IMR-90 (cell line): ENCODE data around the gene GGACT. TPM values are rescaled to one million over a fixed set of nuclear protein-coding genes. Genes with fewer than 3 reads are reported as not detected.

ENCODE experiments used
- ATAC-seq: fragments of 200-7000 bp; cut with Tn5 transposase; 2 replicates; pipeline ENCODE4 v1.9.1; 2020; ENCODE audit warnings: low read depth, mild to moderate bottlenecking, moderate library complexity
- BruUV-seq: library from RNA; stranded (reverse); fragments of 400-500 nt; replicated peaks from 2 replicates; lab custom pipeline; 2021; lab: Mats Ljungman, UMichigan
- CTCF ChIA-PET: fragments of 300-600 bp; formaldehyde crosslinking; extraction: SDS; loops from one replicate; lab custom pipeline; 2021; ENCODE audit warnings: antibody characterized with exemption; lab: Yijun Ruan, JAX
- POLR2A ChIA-PET: fragments of 300-600 bp; sonication (Branson Sonifier 250); formaldehyde crosslinking; loops from one replicate; lab custom pipeline; 2022; ENCODE audit warnings: antibody characterized with exemption; ENCODE audit not compliant: unreplicated experiment; lab: Charles Lee
- DNase-seq: peaks from one replicate; pipeline ENCODE4 v3.0.0; 2013
- H2AFZ ChIP-seq: replicated peaks from 2 replicates; pipeline ENCODE3; 2013; ENCODE audit warnings: low read length, mild to moderate bottlenecking; ENCODE audit not compliant: poor library complexity
- H2AK5ac ChIP-seq: 2 replicates; pipeline ENCODE4 v1.6.1; 2013; ENCODE audit warnings: low read depth, low read length, inconsistent platforms
- H2AK9ac ChIP-seq: replicated peaks from 2 replicates; pipeline ENCODE3; 2013; ENCODE audit warnings: mild to moderate bottlenecking, low read depth, low read length, moderate library complexity; ENCODE audit not compliant: poor library complexity
- H2BK120ac ChIP-seq: 2 replicates; pipeline ENCODE4 v1.6.1; 2013; ENCODE audit warnings: low read depth, low read length, inconsistent platforms
- H2BK15ac ChIP-seq: 3 replicates; pipeline ENCODE4 v1.6.1; 2013; ENCODE audit warnings: low read depth, low read length, inconsistent platforms
- H2BK20ac ChIP-seq: 2 replicates; pipeline ENCODE4 v1.6.1; 2013; ENCODE audit warnings: low read depth, mild to moderate bottlenecking, inconsistent platforms, low read length, moderate library complexity
- H2BK5ac ChIP-seq: 2 replicates; pipeline ENCODE4 v1.6.1; 2013; ENCODE audit warnings: mild to moderate bottlenecking, low read depth, low read length, inconsistent platforms; ENCODE audit not compliant: poor library complexity, severe bottlenecking
- H3K14ac ChIP-seq: replicated peaks from 2 replicates; pipeline ENCODE4 v1.6.1; 2013; ENCODE audit warnings: low read depth, low read length, inconsistent platforms
- H3K18ac ChIP-seq: 2 replicates; pipeline ENCODE4 v1.6.1; 2013; ENCODE audit warnings: low read depth, low read length, control low read depth
- H3K23ac ChIP-seq: 2 replicates; pipeline ENCODE4 v1.6.1; 2013; ENCODE audit warnings: low read depth, low read length, inconsistent platforms
- H3K27ac ChIP-seq: 2 replicates; pipeline ENCODE4 v1.5.1; 2013; ENCODE audit warnings: mild to moderate bottlenecking, control low read depth, low read length; ENCODE audit not compliant: insufficient read depth
- H3K27me3 ChIP-seq: 2 replicates; pipeline ENCODE4 v1.6.1; 2013; ENCODE audit warnings: low read length; ENCODE audit not compliant: control insufficient read depth, insufficient read depth
- H3K36me3 ChIP-seq: 2 replicates; pipeline ENCODE4 v1.6.1; 2013; ENCODE audit warnings: low read length, mixed read lengths; ENCODE audit not compliant: control insufficient read depth, insufficient read depth
- H3K4ac ChIP-seq: 2 replicates; pipeline ENCODE4 v1.6.1; 2013; ENCODE audit warnings: low read depth, low read length, inconsistent platforms
- H3K4me1 ChIP-seq: 2 replicates; pipeline ENCODE4 v1.6.1; 2013; ENCODE audit warnings: low read length, mixed read lengths; ENCODE audit not compliant: control insufficient read depth, insufficient read depth
- H3K4me2 ChIP-seq: 2 replicates; pipeline ENCODE4 v1.6.1; 2013; ENCODE audit warnings: low read depth, mild to moderate bottlenecking, control low read depth, low read length, moderate library complexity
- H3K4me3 ChIP-seq: 2 replicates; pipeline ENCODE4 v1.5.1; 2013; ENCODE audit warnings: low read depth, mild to moderate bottlenecking, control low read depth, low read length, moderate library complexity; ENCODE audit not compliant: insufficient read depth
- H3K56ac ChIP-seq: 2 replicates; pipeline ENCODE4 v1.6.1; 2013; ENCODE audit warnings: low read length, inconsistent platforms; ENCODE audit not compliant: insufficient read depth; ENCODE audit errors: extremely low read depth
- H3K79me1 ChIP-seq, 2 experiments: 2 replicates each; pipeline ENCODE4 v1.6.1; 2013; ENCODE audit warnings: low read length in 2 of 2, inconsistent platforms in 1 of 2, low read depth in 1 of 2
- H3K9ac ChIP-seq: 2 replicates; pipeline ENCODE4 v1.6.1; 2013; ENCODE audit warnings: low read depth, low read length, control low read depth
- H3K9me1 ChIP-seq: 2 replicates; pipeline ENCODE4 v1.6.1; 2013; ENCODE audit warnings: low read length, inconsistent platforms; ENCODE audit not compliant: insufficient read depth
- H3K9me3 ChIP-seq: 2 replicates; pipeline ENCODE4 v1.6.1; 2013; ENCODE audit warnings: low read length; ENCODE audit not compliant: control insufficient read depth, insufficient read depth
- H4K20me1 ChIP-seq: 2 replicates; pipeline ENCODE4 v1.6.1; 2013; ENCODE audit warnings: low read length, inconsistent platforms; ENCODE audit not compliant: insufficient read depth
- H4K5ac ChIP-seq: 2 replicates; pipeline ENCODE4 v1.6.1; 2013; ENCODE audit warnings: mild to moderate bottlenecking, low read depth, low read length, control low read depth
- H4K8ac ChIP-seq, 2 experiments: 2 replicates each; pipeline ENCODE4 v1.6.1; 2013; ENCODE audit warnings: low read depth in 2 of 2, low read length in 2 of 2, control low read depth in 1 of 2, inconsistent platforms in 1 of 2
- H4K91ac ChIP-seq: 2 replicates; pipeline ENCODE4 v1.6.1; 2013; ENCODE audit warnings: low read depth, low read length, inconsistent platforms; ENCODE audit not compliant: insufficient read depth
- BHLHE40 ChIP-seq: fragments of 150-350 bp; IDR thresholded peaks from 2 replicates; pipeline ENCODE4 v1.6.1; 2016; ENCODE audit warnings: mild to moderate bottlenecking, low read depth, low read length
- CHD1 ChIP-seq: IDR thresholded peaks from 2 replicates; pipeline ENCODE4 v1.6.1; 2012; ENCODE audit warnings: low read depth, low read length, improper control_type of control experiment
- MAZ ChIP-seq: IDR thresholded peaks from 2 replicates; pipeline ENCODE4 v1.6.1; 2012; ENCODE audit warnings: low read depth, mild to moderate bottlenecking, low read length, improper control_type of control experiment, moderate library complexity, borderline replicate concordance
- NFE2L2 ChIP-seq: fragments of 150-350 bp; IDR thresholded peaks from 2 replicates; pipeline ENCODE4 v1.6.1; 2016; ENCODE audit warnings: low read depth, mild to moderate bottlenecking, low read length
- POLR2A ChIP-seq: IDR thresholded peaks from 2 replicates; pipeline ENCODE4 v1.6.1; 2012; ENCODE audit warnings: mild to moderate bottlenecking, low read depth, low read length
- RCOR1 ChIP-seq: IDR thresholded peaks from 2 replicates; pipeline ENCODE4 v1.6.1; 2012; ENCODE audit warnings: mild to moderate bottlenecking, low read length, improper control_type of control experiment; ENCODE audit not compliant: insufficient replicate concordance
- SMC3 ChIP-seq: fragments of 150-350 bp; IDR thresholded peaks from 2 replicates; pipeline ENCODE4 v1.6.1; 2016; ENCODE audit warnings: low read depth, mild to moderate bottlenecking, antibody characterized with exemption, low read length, moderate library complexity
- WGBS, 2 experiments: methylation state at CpG; one replicate each; pipeline versions ENCODE4 v1.1.5 to v1.1.7; 2013; ENCODE audit warnings: missing lambda C conversion rate in 2 of 2; ENCODE audit not compliant: insufficient read length in 1 of 2; ENCODE audit errors: extremely low coverage in 2 of 2; 5-methylcytosine and 5-hydroxymethylcytosine counted together
- dilution Hi-C: fragments of 300-500 bp; cut with HindIII; formaldehyde crosslinking; loops from one replicate; pipeline ENCODE4 v1.14.3; 2018; ENCODE audit warnings: low sequenced_read_pairs; ENCODE audit not compliant: unreplicated experiment
- in situ Hi-C: fragments of 300-500 bp; cut with MboI; formaldehyde crosslinking; loops from 3 replicates; pipeline ENCODE4 v1.14.3; 2019; ENCODE audit warnings: low sequenced_read_pairs, inconsistent platforms, mixed read lengths
- intact Hi-C: fragments of 100-400 bp; cut with micrococcal nuclease; formaldehyde crosslinking; loops from 2 replicates; pipeline ENCODE4 v1.10.0; 2022
- polyA plus RNA-seq, 3 experiments: library from polyadenylated mRNA; depleted of rRNA; stranded (reverse); fragments of >200 nt; gene quantifications; 2 replicates each; pipeline ENCODE4 v1.2.3, GENCODE V29; 2012; ENCODE audit warnings: low replicate concordance in 1 of 3
- total RNA-seq: library from RNA; depleted of rRNA; stranded (reverse); fragments of >200 nt; gene quantifications from 2 replicates; pipeline ENCODE4 v1.2.3, GENCODE V29; 2012
- TF ChIP-seq, protein P1 (sequence below): fragments of 150-350 bp; IDR thresholded peaks from 2 replicates; pipeline ENCODE4 v1.6.1; 2017; ENCODE audit warnings: mild to moderate bottlenecking, antibody characterized with exemption, low read length, low read depth
- TF ChIP-seq, protein P2 (sequence below): fragments of 150-350 bp; IDR thresholded peaks from 2 replicates; pipeline ENCODE4 v1.6.1; 2016; ENCODE audit warnings: low read depth, mild to moderate bottlenecking, low read length, moderate library complexity, borderline replicate concordance

Gene GGACT
- total and polyA plus RNA-seq, 2 of the 4 experiments (the other 2 are of a cell fraction) = 2.0 to 2.6 TPM

DNA sequence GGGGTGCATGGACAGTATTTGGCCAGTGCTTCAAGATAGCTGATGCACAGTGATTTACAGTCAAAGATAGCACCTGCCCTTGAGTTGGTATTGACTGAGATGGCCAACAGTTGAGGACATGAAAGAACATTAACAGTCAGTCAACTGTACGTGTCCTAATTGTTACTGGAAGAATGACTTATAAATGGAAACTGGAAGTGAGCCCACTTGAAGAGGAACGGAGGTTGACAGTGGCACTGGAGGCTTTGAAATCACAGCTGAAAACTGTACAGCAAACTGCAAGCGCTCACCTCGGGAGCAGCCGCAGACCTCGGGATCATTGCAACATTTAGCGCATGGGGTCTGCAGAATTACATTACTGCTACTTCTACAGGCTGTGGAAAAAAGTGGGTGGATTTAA, 77.1 kb downstream of the GGACT start:
- Histone ChIP-seq H4K20me1 (no peaks in the 10 kb centered on the region), H3K79me1 (no peaks in the 10 kb centered on the region), H2AK5ac (no peak overlapping the region), H3K4me2 (no peak overlapping the region), H3K27ac (no peak overlapping the region), H4K5ac (no peak overlapping the region), H2BK20ac (no peak overlapping the region), H3K9me1 (peaks cover 3% of the 10 kb centered on the region; the same call in 1 of the 2 replicates), H2BK120ac (no peak overlapping the region), H3K27me3 (no peaks in the 10 kb centered on the region), H2AK9ac (no peak overlapping the region), H3K36me3 (no peaks in the 10 kb centered on the region; the same call in 1 of the 2 replicates), H3K4me1 (no peaks in the 10 kb centered on the region; the same call in 1 of the 2 replicates), H2BK15ac (no peak overlapping the region), H4K8ac (no peak overlapping the region), H2AFZ (no peak overlapping the region), H3K9me3 (no peaks in the 10 kb centered on the region), H3K56ac (no peak overlapping the region), H3K4ac (no peak overlapping the region), H3K18ac (no peak overlapping the region), H3K14ac (no peak overlapping the region), H3K9ac (no peak overlapping the region), H4K91ac (no peak overlapping the region), H2BK5ac (no peak overlapping the region), H3K4me3 (no peak overlapping the region), H3K23ac (no peak overlapping the region)
- in situ Hi-C loops (loop anchor here (10.0 kb wide), 1 partner anchor 857 kb away; no protein-coding TSS in a partner anchor), dilution Hi-C loops (no loop called here), intact Hi-C loops (loop anchor here (10.0 kb wide), 3 partner anchors 167 to 537 kb away; partner anchors contain the start of gene ZIC5)
- ChIA-PET POLR2A (no interaction called here), CTCF (interaction anchor here (0.6 to 1.6 kb wide), 2 partner anchors 159 to 595 kb away, joined by 3 read pairs; no protein-coding TSS in a partner anchor)
- no TSS peak for BruUV-seq
- 77% methylated on average over 2 of the region's 7 CpGs; no CpG with 5 or more reads in 1 of the 2 experiments for WGBS, 2 experiments
- no peak for TF ChIP-seq BHLHE40
- no peak for TF ChIP-seq RCOR1
- no peak for TF ChIP-seq NFE2L2
- no peak for TF ChIP-seq CHD1
- TF ChIP-seq POLR2A = no peak
- TF ChIP-seq, protein P1, sequence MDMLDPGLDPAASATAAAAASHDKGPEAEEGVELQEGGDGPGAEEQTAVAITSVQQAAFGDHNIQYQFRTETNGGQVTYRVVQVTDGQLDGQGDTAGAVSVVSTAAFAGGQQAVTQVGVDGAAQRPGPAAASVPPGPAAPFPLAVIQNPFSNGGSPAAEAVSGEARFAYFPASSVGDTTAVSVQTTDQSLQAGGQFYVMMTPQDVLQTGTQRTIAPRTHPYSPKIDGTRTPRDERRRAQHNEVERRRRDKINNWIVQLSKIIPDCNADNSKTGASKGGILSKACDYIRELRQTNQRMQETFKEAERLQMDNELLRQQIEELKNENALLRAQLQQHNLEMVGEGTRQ = no peak
- no peak for TF ChIP-seq MAZ
- no peak for TF ChIP-seq SMC3
- TF ChIP-seq, protein P2, sequence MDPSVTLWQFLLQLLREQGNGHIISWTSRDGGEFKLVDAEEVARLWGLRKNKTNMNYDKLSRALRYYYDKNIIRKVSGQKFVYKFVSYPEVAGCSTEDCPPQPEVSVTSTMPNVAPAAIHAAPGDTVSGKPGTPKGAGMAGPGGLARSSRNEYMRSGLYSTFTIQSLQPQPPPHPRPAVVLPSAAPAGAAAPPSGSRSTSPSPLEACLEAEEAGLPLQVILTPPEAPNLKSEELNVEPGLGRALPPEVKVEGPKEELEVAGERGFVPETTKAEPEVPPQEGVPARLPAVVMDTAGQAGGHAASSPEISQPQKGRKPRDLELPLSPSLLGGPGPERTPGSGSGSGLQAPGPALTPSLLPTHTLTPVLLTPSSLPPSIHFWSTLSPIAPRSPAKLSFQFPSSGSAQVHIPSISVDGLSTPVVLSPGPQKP = no peak
- no peak for ATAC-seq
- no peak for DNase-seq
